Activated gamma-delta T cell treated with Interleukin-2 at 50 U/mL for 16 hours (primary cell): ENCODE data around the gene USP10.

Experiments used
- DNase-seq: peaks from one replicate; pipeline ENCODE4 v3.0.0-alpha.2; 2020

Gene USP10

DNA sequence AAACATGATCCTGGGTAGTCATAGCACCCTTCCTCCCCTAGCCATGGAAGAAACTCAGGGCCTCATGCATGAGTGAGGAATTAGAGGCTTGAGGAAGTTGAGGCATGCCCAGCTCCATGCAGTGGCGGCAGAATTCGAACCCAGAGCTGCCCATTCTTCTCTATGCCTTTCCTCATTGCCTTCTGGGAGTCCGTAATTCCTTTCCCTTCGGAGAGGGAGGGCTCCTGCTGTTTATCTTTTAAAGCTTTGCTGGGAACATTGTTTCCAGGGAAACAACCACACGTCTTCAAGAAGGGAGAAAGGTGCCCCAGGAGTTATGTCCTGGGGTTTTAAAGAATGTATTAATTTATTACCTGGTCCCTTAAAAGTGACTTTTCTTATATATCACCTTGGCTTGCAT lies 128.5 kb downstream of the USP10 start:
- DNase-seq, result no peak
